Left forelimb (tissue), 1 donor: ENCODE measurements around the gene CCDC81.
"Not testable (repeated sequence)": the region's sequence is repeated elsewhere in the genome, so short reads cannot be mapped to it uniquely, and the experiment has no call there.

ENCODE experiments used
- DNase-seq: peaks from one replicate; pipeline ENCODE4 v3.0.0-alpha.2; 2018; ENCODE audit warnings: low spot score

Gene CCDC81

DNA sequence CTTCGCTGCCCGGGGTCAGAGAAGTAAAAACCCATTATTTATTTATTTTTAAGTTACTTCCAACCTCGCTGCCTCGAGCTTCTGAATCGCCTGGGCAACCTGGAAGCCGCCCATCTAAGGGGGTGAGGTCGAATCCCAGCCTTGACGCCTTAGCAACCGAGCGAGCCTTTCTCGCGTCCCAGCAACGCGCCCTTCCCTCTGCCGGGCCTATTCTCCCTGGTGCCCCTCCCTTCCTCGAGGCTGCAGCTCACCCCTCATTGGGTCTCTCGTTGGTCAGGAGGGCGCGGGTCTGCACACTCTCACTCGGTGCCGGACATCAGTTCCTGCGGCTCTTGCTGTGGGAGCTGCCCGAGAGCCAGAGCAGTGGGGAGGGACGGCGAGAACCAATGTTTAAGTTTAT, at the start of gene CCDC81:
CCDC81 (plus strand) TSS at position 302 of the 400 bp plus-strand sequence. CDS start 277 bp downstream, outside the sequence.
- DNase-seq: no peak

GRCh38 chr11:86335131-86335767, 39.4 kb upstream of the CCDC81 start:
- no peak for DNase-seq

- no peak for DNase-seq
Observed at GRCh38 chr11:86337227-86337626, 37.5 kb upstream of the CCDC81 start.

GRCh38 chr11:86341382-86341781, 33.3 kb upstream of the CCDC81 start:
- no peak for DNase-seq

GRCh38 chr11:86346513-86346912, 28.2 kb upstream of the CCDC81 start:
- DNase-seq: no peak

DNA sequence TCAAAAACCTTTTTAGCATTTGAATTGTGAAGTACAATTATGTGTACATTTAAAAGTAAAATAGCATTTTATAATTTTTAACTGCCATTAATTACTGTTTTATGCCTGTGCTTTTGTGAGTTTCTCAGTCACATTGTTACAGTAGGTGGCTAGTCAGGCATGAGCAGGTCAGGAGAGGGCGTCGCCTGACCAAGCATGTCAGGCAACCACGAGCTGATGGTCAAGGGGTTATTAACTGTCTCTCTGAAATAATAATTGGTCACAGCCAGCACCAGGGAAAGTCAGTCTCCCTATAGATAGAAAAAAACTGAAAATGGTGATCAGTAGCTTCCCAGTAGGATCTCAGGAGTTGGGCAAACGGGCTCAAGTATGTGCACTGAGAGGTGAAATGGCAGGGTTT, 19.4 kb upstream of the CCDC81 start:
- no peak for DNase-seq

GRCh38 chr11:86357412-86357811, 17.3 kb upstream of the CCDC81 start:
- DNase-seq: not testable (repeated sequence)

GRCh38 chr11:86358720-86359119, 16.0 kb upstream of the CCDC81 start:
- no peak for DNase-seq

- DNase-seq: no peak
Observed at GRCh38 chr11:86360775-86361395, 13.8 kb upstream of the CCDC81 start.

GRCh38 chr11:86363424-86363823, 11.3 kb upstream of the CCDC81 start:
- DNase-seq: no peak

GRCh38 chr11:86365546-86365945, 9.1 kb upstream of the CCDC81 start:
- DNase-seq: no peak

- DNase-seq: no peak
Observed at GRCh38 chr11:86369668-86370067, 5.0 kb upstream of the CCDC81 start.

DNA sequence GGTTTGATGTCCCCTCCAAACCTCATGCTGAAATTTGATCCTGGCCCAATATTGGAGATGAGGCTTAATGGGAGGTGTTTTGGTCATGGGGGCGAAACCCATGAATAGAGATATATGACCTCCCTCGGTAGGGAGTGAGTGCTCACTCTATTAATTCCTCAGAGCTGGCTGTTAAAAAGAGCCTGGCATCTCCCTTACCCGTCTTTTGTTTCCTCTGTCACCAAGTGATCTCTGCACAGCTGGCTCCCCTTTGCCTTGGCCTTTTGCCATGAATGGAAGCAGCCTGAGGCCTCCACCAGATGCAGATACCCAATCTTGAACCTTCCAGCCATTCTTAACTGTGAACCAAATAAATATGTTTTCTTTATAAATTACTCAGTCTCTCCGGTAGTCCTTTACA, 4.5 kb upstream of the CCDC81 start:
- no peak for DNase-seq

- DNase-seq: no peak
Observed at GRCh38 chr11:86370922-86371594, 3.6 kb upstream of the CCDC81 start.

DNA sequence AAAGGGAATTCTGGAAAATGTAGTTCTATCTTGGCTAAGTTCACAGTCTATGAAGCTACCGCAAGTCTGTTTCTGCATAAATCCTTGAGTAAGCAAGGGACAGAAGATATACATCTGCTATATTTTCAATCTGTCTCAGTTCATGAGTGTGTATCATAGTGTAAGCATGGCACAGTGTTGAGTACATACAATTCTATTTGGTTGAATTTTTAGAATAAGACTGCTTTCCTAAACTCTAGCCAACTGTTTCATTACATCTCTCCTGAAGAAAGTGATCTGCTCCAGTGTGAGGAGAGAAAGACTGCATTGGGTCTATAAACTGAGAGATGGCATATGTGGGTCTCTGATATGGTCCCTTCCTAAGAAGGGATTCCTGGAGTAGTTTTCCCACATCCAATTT, 2.6 kb upstream of the CCDC81 start:
- no peak for DNase-seq

GRCh38 chr11:86372586-86372985, 2.1 kb upstream of the CCDC81 start:
- DNase-seq: no peak

DNA sequence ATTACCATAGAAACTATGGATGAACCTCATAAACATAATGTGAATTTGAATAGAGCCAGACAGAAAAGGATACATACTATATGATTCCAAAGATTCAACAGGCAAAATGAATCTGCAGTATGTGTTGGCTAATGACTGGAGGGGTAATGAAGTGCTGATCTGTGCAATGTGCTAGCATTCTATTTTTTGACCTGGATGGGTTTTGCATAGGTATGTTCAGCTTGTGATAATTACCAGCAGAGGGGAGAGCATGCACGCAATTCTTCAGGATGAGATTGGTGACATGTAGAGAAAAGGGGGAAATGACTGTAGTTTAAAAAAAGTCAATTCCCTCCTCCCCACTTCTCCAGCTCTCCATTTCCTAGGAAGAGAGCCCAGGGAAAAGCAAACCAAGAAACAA, 618 bp upstream of the CCDC81 start:
- DNase-seq: no peak

DNA sequence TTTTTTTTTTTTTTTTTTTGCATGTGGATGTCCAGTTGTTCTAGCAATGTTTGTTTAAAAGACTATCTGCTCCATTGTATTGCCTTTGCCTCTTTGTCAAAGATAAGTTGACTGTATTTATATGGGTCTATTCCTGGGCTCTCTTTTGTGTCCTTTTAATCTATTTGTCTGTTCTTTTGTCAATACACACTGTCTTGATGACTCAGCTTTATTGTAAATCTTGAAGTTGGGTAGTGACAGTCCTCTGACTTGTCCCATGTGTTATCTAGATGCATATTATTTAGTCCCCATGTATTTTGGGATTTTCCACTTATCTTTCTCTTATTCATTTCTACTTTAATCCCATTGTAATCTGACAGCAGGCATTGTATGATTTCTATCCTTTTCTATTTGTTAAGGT, 3.3 kb downstream of the CCDC81 start:
- DNase-seq: no peak

DNA sequence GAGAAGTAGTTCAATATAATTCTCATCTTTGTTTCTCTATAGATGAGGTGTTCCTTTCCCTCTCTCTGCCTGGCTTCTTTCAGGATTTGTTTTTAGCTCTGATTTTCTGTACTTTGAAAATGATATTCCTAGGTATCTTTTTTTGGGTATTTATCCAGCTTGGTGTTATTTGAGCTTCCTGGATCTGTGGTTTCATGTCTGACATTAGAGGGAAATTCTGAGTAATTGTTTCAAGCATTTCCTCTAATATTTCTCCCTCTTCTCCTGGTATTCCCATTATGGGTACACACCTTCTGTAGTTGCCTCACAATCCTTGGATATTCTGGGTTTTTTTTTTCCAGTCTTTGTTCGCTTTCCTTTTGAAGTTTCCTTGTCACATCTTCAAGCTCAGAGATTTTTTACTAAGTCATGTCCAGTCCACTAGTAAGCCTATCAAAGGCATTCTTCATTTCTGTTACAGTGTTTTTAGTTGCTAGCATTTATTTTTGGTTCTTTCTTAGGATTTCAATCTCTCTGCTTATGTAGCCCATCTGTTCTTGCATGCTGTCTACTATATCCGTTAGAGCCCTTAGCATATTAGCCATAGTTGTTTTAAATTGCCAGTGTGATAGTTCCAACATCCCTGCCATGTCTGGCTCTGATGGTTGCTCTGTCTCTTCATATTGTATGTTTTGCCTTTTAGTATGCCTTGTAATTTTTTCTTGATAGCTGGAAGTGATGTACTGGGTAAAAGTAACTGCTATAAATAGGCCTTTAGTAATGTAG, 5.8 kb downstream of the CCDC81 start:
- no peak for DNase-seq

- no peak for DNase-seq
Observed at GRCh38 chr11:86383041-86383955, 8.6 kb downstream of the CCDC81 start.

GRCh38 chr11:86386283-86386682, 11.6 kb downstream of the CCDC81 start:
- no peak for DNase-seq

DNA sequence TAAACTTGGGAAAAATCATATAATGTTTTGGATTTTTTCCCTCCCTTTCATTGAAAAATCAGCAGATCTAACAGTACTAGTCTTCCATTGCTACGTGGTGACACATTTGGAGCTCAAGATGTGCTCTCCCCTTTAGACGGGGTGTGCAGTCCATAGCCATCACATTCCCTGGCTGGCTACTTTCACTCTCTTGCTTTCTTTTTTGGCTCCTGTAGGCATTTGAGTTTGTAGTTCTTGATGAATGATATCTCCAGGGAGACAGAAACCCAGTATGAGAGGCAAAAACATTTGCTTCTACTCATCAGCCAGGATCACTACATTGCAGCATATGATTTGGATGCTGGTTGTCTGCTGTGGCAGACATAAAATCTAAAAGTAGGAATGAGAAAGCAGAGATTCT, 12.1 kb downstream of the CCDC81 start:
- no peak for DNase-seq
